NCI-H2171 (cell line): ENCODE data around the gene PPL.
A peak's percentile ranks its signal among the peaks of the same experiment; 100 is the strongest.
"Not testable (repeated sequence)": the region's sequence is repeated elsewhere in the genome, so short reads cannot be mapped to it uniquely, and the experiment has no call there.

ENCODE experiments used
- DNase-seq: peaks from one replicate; lab custom pipeline; 2025; lab: John Stamatoyannopoulos, UW

Gene PPL

GRCh38 chr16:4957720-4958509 is 21.0 kb upstream of the PPL start, which contains the start of gene SEC14L5:
Gene SEC14L5, plus strand, starts transcription at chr16:4958330. Its CDS starts 994 bp downstream, at chr16:4959324.
- peak; percentile 98 for DNase-seq

GRCh38 chr16:4957420-4957719 is 20.4 kb upstream of the PPL start:
- no peak for DNase-seq

GRCh38 chr16:4954714-4955113 is 17.8 kb upstream of the PPL start:
- no peak for DNase-seq

- not testable (repeated sequence) for DNase-seq
Measured at GRCh38 chr16:4951583-4951982, 14.6 kb upstream of the PPL start.

GRCh38 chr16:4949986-4950385 is 13.0 kb upstream of the PPL start:
- no peak for DNase-seq

GRCh38 chr16:4948903-4949766 is 12.2 kb upstream of the PPL start:
- no peak for DNase-seq

- no peak for DNase-seq
Measured at GRCh38 chr16:4947722-4948503, 11.0 kb upstream of the PPL start.

GRCh38 chr16:4946917-4947316 is 10.0 kb upstream of the PPL start:
- no peak for DNase-seq

- DNase-seq: no peak
Measured at GRCh38 chr16:4945560-4946502, 8.9 kb upstream of the PPL start.

GRCh38 chr16:4944333-4945281 is 7.7 kb upstream of the PPL start:
- DNase-seq: peak; percentile 89

- no peak for DNase-seq
Measured at GRCh38 chr16:4942481-4942880, 5.5 kb upstream of the PPL start.

- DNase-seq: peak; percentile 41
Measured at GRCh38 chr16:4940719-4941118, 3.8 kb upstream of the PPL start.

- DNase-seq: no peak
Measured at GRCh38 chr16:4938683-4939030, 1.7 kb upstream of the PPL start.

GRCh38 chr16:4937782-4938682 is 1.1 kb upstream of the PPL start:
- no peak for DNase-seq

- peak; percentile 38 for DNase-seq
Measured at GRCh38 chr16:4936181-4936990, 562 bp downstream of the PPL start.

GRCh38 chr16:4935241-4935855 is 1.6 kb downstream of the PPL start:
- DNase-seq: no peak

GRCh38 chr16:4934591-4934990 is 2.4 kb downstream of the PPL start:
- DNase-seq: no peak

- DNase-seq: no peak
Measured at GRCh38 chr16:4933871-4934395, 3.0 kb downstream of the PPL start.
